GM21423 (cell line): Measurements from ENCODE around the gene MED12.

Experiments
- ATAC-seq: cut with Tn5 transposase; IDR thresholded peaks from one replicate; pipeline ENCODE4 v1.9.1; 2021; ENCODE audit warnings: mild to moderate bottlenecking, moderate library complexity; ENCODE audit not compliant: unreplicated experiment

The MED12 gene

DNA sequence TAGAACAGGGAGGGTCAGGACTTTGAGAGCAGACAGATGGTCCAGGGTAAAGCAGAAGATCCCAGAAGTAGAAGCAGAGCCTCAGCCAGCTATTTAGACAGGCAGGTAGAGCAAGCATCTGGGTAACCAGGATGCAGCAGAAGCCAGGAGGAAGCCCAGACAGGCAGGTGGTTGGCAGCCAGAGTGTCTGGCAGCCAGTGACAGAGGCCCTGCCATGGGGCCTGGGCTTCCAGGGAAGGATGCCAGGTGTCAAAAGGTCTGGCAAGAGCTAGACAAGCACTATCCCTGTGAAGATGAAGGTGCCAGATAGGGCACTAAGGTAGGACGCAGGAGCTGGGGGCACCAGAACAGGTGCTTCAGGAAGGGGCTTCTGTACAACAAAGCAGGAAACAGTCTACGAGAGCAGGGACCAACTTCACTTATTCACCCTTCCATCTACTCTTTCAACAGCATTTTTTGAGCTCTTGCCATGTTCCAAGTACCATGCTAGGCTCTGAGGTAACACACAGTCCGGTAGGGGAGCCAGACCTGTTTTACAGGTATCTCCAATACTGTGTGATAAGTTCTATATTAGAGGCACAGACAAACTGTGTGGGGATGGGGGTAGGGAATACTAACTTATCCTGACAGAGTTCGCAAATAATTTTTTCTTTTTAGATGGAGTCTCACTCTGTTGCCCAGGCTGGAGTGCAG is 66.6 kb downstream of the MED12 start:
- no peak for ATAC-seq

- no peak for ATAC-seq
Observed at GRCh38 chrX:71191248-71191647, 72.9 kb downstream of the MED12 start.
